Left lung (tissue), 10 donors: ENCODE data around the gene SVOPL. TPM values are rescaled to one million over a fixed set of nuclear protein-coding genes. Genes with fewer than 3 reads are reported as not detected.

Source experiments
- ATAC-seq: fragments of 200-7000 bp; cut with Tn5 transposase; one replicate; pipeline ENCODE4 v1.9.1; 2020; ENCODE audit warnings: moderate library complexity
- DNase-seq, 4 donors: peaks; one replicate each; pipeline ENCODE4 v3.0.0-alpha.2; 2013 to 2020
- H3K27ac ChIP-seq, 2 donors: fragments of 200-600 bp; sonication (generic) in 1 of 2; one replicate each; pipeline versions ENCODE4 v1.5.0 to v1.8.0; 2020 to 2021
- H3K27me3 ChIP-seq, 2 donors: fragments of 200-600 bp; sonication (generic) in 1 of 2; one replicate each; pipeline versions ENCODE4 v1.5.0 to v1.8.0; 2020 to 2021
- H3K36me3 ChIP-seq, 2 donors: fragments of 200-600 bp; sonication (generic) in 1 of 2; one replicate each; pipeline versions ENCODE4 v1.5.0 to v1.8.0; 2020 to 2021
- H3K4me1 ChIP-seq, 2 donors: fragments of 200-600 bp; one replicate each; pipeline ENCODE4 v1.8.0; 2021
- H3K4me3 ChIP-seq, 2 donors: fragments of 200-600 bp; sonication (generic) in 1 of 2; one replicate each; pipeline versions ENCODE4 v1.5.0 to v1.8.0; 2020 to 2021; ENCODE audit warnings: mild to moderate bottlenecking in 1 of 2
- H3K9me3 ChIP-seq, 2 donors: fragments of 200-600 bp; sonication (generic) in 1 of 2; one replicate each; pipeline versions ENCODE4 v1.5.0 to v1.8.0; 2020 to 2021
- CTCF ChIP-seq, 2 donors: fragments of 200-600 bp; sonication (generic) in 1 of 2; IDR thresholded peaks; one replicate each; pipeline versions ENCODE4 v1.5.0 to v1.8.0; 2021; ENCODE audit warnings: antibody characterized with exemption in 2 of 2
- intact Hi-C, 2 donors: fragments of 100-400 bp; cut with DNase I; formaldehyde crosslinking; loops; one replicate each; pipeline versions ENCODE4 v1.11.2 to v1.14.2; 2022
- polyA plus RNA-seq, 6 donors: library from polyadenylated mRNA; unstranded; fragments of 120-200 nt; gene quantifications; one replicate each; pipeline ENCODE4 v1.2.1, GENCODE V29; 2013; ENCODE audit not compliant: insufficient read length in 6 of 6
- total RNA-seq, 2 donors: library from RNA; stranded (reverse); fragmentation: NEBNext Ultra II Directional; extraction: Animal tissue kit (Norgen Biotek cat#: 25700); gene quantifications; one replicate each; pipeline ENCODE4 v1.2.1, GENCODE V29; 2021
- donor health status: DM: no; HTN: yes; CAD: no.
- donor health status: DM: no; HTN: no; CAD: no.

The SVOPL gene
- total and polyA plus RNA-seq, 8 donors = 0.26 to 3.8 (median 2.5) TPM; not detected in 1

GRCh38 chr7:138610671-138611170 is 90.4 kb downstream of the SVOPL start:
- no peak overlapping the region for H3K27ac ChIP-seq
- ATAC-seq = peak; percentile 96
- H3K4me3 ChIP-seq = no peak overlapping the region
- no peaks in the 10 kb centered on the region for H3K4me1 ChIP-seq
- TF ChIP-seq CTCF (IDR thresholded peaks at IDR 0.05) = no peak
- no peaks in the 10 kb centered on the region for H3K36me3 ChIP-seq
- DNase-seq = peak in 3 of 4 donors; percentile 15 to 47 (median 45)
- intact Hi-C loops = no loop called here
- no peaks in the 10 kb centered on the region for H3K9me3 ChIP-seq
- H3K27me3 ChIP-seq = no peaks in the 10 kb centered on the region

GRCh38 chr7:138608275-138608674 is 92.9 kb downstream of the SVOPL start:
- no peak for DNase-seq

GRCh38 chr7:138607216-138608126 is 93.7 kb downstream of the SVOPL start:
- no peak overlapping the region for H3K4me3 ChIP-seq
- intact Hi-C loops = no loop called here
- TF ChIP-seq CTCF (IDR thresholded peaks at IDR 0.05) = no peak
- H3K9me3 ChIP-seq = no peaks in the 10 kb centered on the region
- no peak for DNase-seq
- no peaks in the 10 kb centered on the region for H3K4me1 ChIP-seq
- H3K27me3 ChIP-seq = no peaks in the 10 kb centered on the region
- H3K27ac ChIP-seq = no peak overlapping the region
- no peaks in the 10 kb centered on the region for H3K36me3 ChIP-seq
- ATAC-seq = no peak

More at GRCh38 chr7:138608275-138608674, 92.9 kb downstream of the SVOPL start:
- ATAC-seq = no peak
- intact Hi-C loops = no loop called here
- no peak for TF ChIP-seq CTCF (IDR thresholded peaks at IDR 0.05)
- Histone ChIP-seq H3K36me3 (no peaks in the 10 kb centered on the region), H3K4me3 (no peak overlapping the region), H3K27me3 (no peaks in the 10 kb centered on the region), H3K4me1 (no peaks in the 10 kb centered on the region), H3K27ac (no peak overlapping the region), H3K9me3 (no peaks in the 10 kb centered on the region)

- intact Hi-C loops = no loop called here
- ATAC-seq = no peak
- Histone ChIP-seq H3K9me3 (no peaks in the 10 kb centered on the region), H3K4me1 (no peaks in the 10 kb centered on the region), H3K36me3 (no peaks in the 10 kb centered on the region), H3K27me3 (no peaks in the 10 kb centered on the region), H3K4me3 (no peak overlapping the region), H3K27ac (no peak overlapping the region)
- DNase-seq = no peak
- TF ChIP-seq CTCF (IDR thresholded peaks at IDR 0.05) = no peak
Observed at GRCh38 chr7:138606236-138606635, 94.9 kb downstream of the SVOPL start.

- no peak overlapping the region for H3K4me3 ChIP-seq
- H3K36me3 ChIP-seq = no peaks in the 10 kb centered on the region
- DNase-seq = no peak
- H3K9me3 ChIP-seq = no peaks in the 10 kb centered on the region
- no peaks in the 10 kb centered on the region for H3K27me3 ChIP-seq
- intact Hi-C loops = no loop called here
- H3K27ac ChIP-seq = no peak overlapping the region
- ATAC-seq = no peak
- no peak for TF ChIP-seq CTCF (IDR thresholded peaks at IDR 0.05)
- no peaks in the 10 kb centered on the region for H3K4me1 ChIP-seq
Observed at GRCh38 chr7:138603549-138604318, 97.4 kb downstream of the SVOPL start.
